Measurements from ENCODE around the gene COQ8A.

The COQ8A gene

GRCh38 chr1:226960256-226960655, 20.2 kb downstream of the COQ8A start:
- no peak overlapping the region for H3K9ac ChIP-seq (ENCODE audit: low read length)
- no peak overlapping the region for H2BK15ac ChIP-seq (replicated peaks; ENCODE audit: low read depth)
- no peak overlapping the region for H3K56ac ChIP-seq (ENCODE audit: low read length)
- no peaks in the 10 kb centered on the region for H3K36me3 ChIP-seq (ENCODE audit: control insufficient read depth, insufficient read depth, low read length)
- H2AK5ac ChIP-seq (ENCODE audit: low read length): no peak overlapping the region
- no peaks in the 10 kb centered on the region for H3K27me3 ChIP-seq (ENCODE audit: insufficient read depth, low read length, poor library complexity)
- H3K79me1 ChIP-seq (ENCODE audit: low read length): peaks cover 6% of the 10 kb centered on the region
- DNase-seq: no peak
- no CpG with 5 or more reads among the region's 5 CpGs for WGBS (ENCODE audit: extremely low coverage, insufficient coverage, low lambda C conversion rate)
- H3K4me3 ChIP-seq (ENCODE audit: low read length): no peak overlapping the region
- H4K5ac ChIP-seq (ENCODE audit: low read length): no peak overlapping the region
- H4K8ac ChIP-seq (ENCODE audit: low read depth, low read length): no peak overlapping the region
- H3K79me2 ChIP-seq (ENCODE audit: control insufficient read depth, insufficient read depth, low read length): no peaks in the 10 kb centered on the region
- H2BK5ac ChIP-seq (ENCODE audit: low read length): no peak overlapping the region
- no peak overlapping the region for H3K4ac ChIP-seq (ENCODE audit: low read depth, low read length)
- no peak overlapping the region for H3K4me2 ChIP-seq (ENCODE audit: low read length)
- no peak overlapping the region for H3K18ac ChIP-seq (ENCODE audit: low read length)
- no peak overlapping the region for H2BK120ac ChIP-seq (ENCODE audit: low read depth, low read length)
- H3K23ac ChIP-seq (ENCODE audit: low read length): no peak overlapping the region
- H3K4me1 ChIP-seq (ENCODE audit: control insufficient read depth, low read depth, low read length): no peaks in the 10 kb centered on the region
- H3K27ac ChIP-seq (ENCODE audit: low read depth, low read length): no peak overlapping the region

- Histone ChIP-seq H4K5ac (ENCODE audit: low read length) (no peak overlapping the region), H2AK5ac (ENCODE audit: low read length) (no peak overlapping the region), H3K9ac (ENCODE audit: low read length) (no peak overlapping the region), H3K23ac (ENCODE audit: low read length) (no peak overlapping the region), H3K27ac (ENCODE audit: low read depth, low read length) (no peak overlapping the region), H2BK15ac (replicated peaks; ENCODE audit: low read depth) (no peak overlapping the region), H3K79me2 (ENCODE audit: control insufficient read depth, insufficient read depth, low read length) (no peaks in the 10 kb centered on the region), H3K4ac (ENCODE audit: low read depth, low read length) (no peak overlapping the region), H2BK5ac (ENCODE audit: low read length) (no peak overlapping the region), H3K56ac (ENCODE audit: low read length) (no peak overlapping the region), H2BK120ac (ENCODE audit: low read depth, low read length) (no peak overlapping the region), H4K8ac (ENCODE audit: low read depth, low read length) (no peak overlapping the region), H3K18ac (ENCODE audit: low read length) (no peak overlapping the region), H3K4me2 (ENCODE audit: low read length) (no peak overlapping the region), H3K36me3 (ENCODE audit: control insufficient read depth, insufficient read depth, low read length) (no peaks in the 10 kb centered on the region), H3K4me3 (ENCODE audit: low read length) (no peak overlapping the region), H3K79me1 (ENCODE audit: low read length) (peaks cover 6% of the 10 kb centered on the region), H3K4me1 (ENCODE audit: control insufficient read depth, low read depth, low read length) (no peaks in the 10 kb centered on the region), H3K27me3 (ENCODE audit: insufficient read depth, low read length, poor library complexity) (no peaks in the 10 kb centered on the region)
- no CpG with 5 or more reads among the region's 13 CpGs for WGBS (ENCODE audit: extremely low coverage, insufficient coverage, low lambda C conversion rate)
- DNase-seq: no peak
These were observed 21.1 kb downstream of the COQ8A start for GRCh38 chr1:226960944-226961765.

GRCh38 chr1:226962421-226963391, 22.6 kb downstream of the COQ8A start:
- Histone ChIP-seq H3K79me1 (ENCODE audit: low read length) (peaks cover 6% of the 10 kb centered on the region), H3K23ac (ENCODE audit: low read length) (no peak overlapping the region), H3K79me2 (ENCODE audit: control insufficient read depth, insufficient read depth, low read length) (no peaks in the 10 kb centered on the region), H3K4me2 (ENCODE audit: low read length) (no peak overlapping the region), H2BK120ac (ENCODE audit: low read depth, low read length) (no peak overlapping the region), H3K18ac (ENCODE audit: low read length) (no peak overlapping the region), H3K4ac (ENCODE audit: low read depth, low read length) (no peak overlapping the region), H3K27me3 (ENCODE audit: insufficient read depth, low read length, poor library complexity) (no peaks in the 10 kb centered on the region), H4K8ac (ENCODE audit: low read depth, low read length) (no peak overlapping the region), H2AK5ac (ENCODE audit: low read length) (no peak overlapping the region), H3K27ac (ENCODE audit: low read depth, low read length) (no peak overlapping the region), H3K4me1 (ENCODE audit: control insufficient read depth, low read depth, low read length) (no peaks in the 10 kb centered on the region), H2BK15ac (replicated peaks; ENCODE audit: low read depth) (no peak overlapping the region), H2BK5ac (ENCODE audit: low read length) (no peak overlapping the region), H3K9ac (ENCODE audit: low read length) (no peak overlapping the region), H3K56ac (ENCODE audit: low read length) (no peak overlapping the region), H3K4me3 (ENCODE audit: low read length) (no peak overlapping the region), H4K5ac (ENCODE audit: low read length) (no peak overlapping the region), H3K36me3 (ENCODE audit: control insufficient read depth, insufficient read depth, low read length) (no peaks in the 10 kb centered on the region)
- no peak for DNase-seq
- WGBS (ENCODE audit: extremely low coverage, insufficient coverage, low lambda C conversion rate): no CpG with 5 or more reads among the region's 28 CpGs

GRCh38 chr1:226964068-226964425, 24.0 kb downstream of the COQ8A start:
- Histone ChIP-seq H2BK120ac (ENCODE audit: low read depth, low read length) (no peak overlapping the region), H3K79me2 (ENCODE audit: control insufficient read depth, insufficient read depth, low read length) (no peaks in the 10 kb centered on the region), H3K79me1 (ENCODE audit: low read length) (peaks cover 4% of the 10 kb centered on the region), H3K36me3 (ENCODE audit: control insufficient read depth, insufficient read depth, low read length) (no peaks in the 10 kb centered on the region), H3K4me1 (ENCODE audit: control insufficient read depth, low read depth, low read length) (no peaks in the 10 kb centered on the region), H3K4me3 (ENCODE audit: low read length) (no peak overlapping the region), H2BK15ac (replicated peaks; ENCODE audit: low read depth) (no peak overlapping the region), H3K4me2 (ENCODE audit: low read length) (no peak overlapping the region), H3K56ac (ENCODE audit: low read length) (no peak overlapping the region), H3K18ac (ENCODE audit: low read length) (no peak overlapping the region), H3K27me3 (ENCODE audit: insufficient read depth, low read length, poor library complexity) (no peaks in the 10 kb centered on the region), H3K27ac (ENCODE audit: low read depth, low read length) (no peak overlapping the region), H4K8ac (ENCODE audit: low read depth, low read length) (no peak overlapping the region), H4K5ac (ENCODE audit: low read length) (no peak overlapping the region), H2BK5ac (ENCODE audit: low read length) (no peak overlapping the region), H3K4ac (ENCODE audit: low read depth, low read length) (no peak overlapping the region), H3K9ac (ENCODE audit: low read length) (no peak overlapping the region), H3K23ac (ENCODE audit: low read length) (no peak overlapping the region), H2AK5ac (ENCODE audit: low read length) (no peak overlapping the region)
- WGBS (ENCODE audit: extremely low coverage, insufficient coverage, low lambda C conversion rate): no CpG with 5 or more reads among the region's 6 CpGs
- DNase-seq: no peak

- no CpG with 5 or more reads among the region's 29 CpGs for WGBS (ENCODE audit: extremely low coverage, insufficient coverage, low lambda C conversion rate)
- H3K79me2 ChIP-seq (ENCODE audit: control insufficient read depth, insufficient read depth, low read length): no peaks in the 10 kb centered on the region
- H2BK120ac ChIP-seq (ENCODE audit: low read depth, low read length): no peak overlapping the region
- no peaks in the 10 kb centered on the region for H3K36me3 ChIP-seq (ENCODE audit: control insufficient read depth, insufficient read depth, low read length)
- no peak overlapping the region for H2BK5ac ChIP-seq (ENCODE audit: low read length)
- H4K8ac ChIP-seq (ENCODE audit: low read depth, low read length): no peak overlapping the region
- H4K5ac ChIP-seq (ENCODE audit: low read length): no peak overlapping the region
- DNase-seq: no peak
- no peak overlapping the region for H2BK15ac ChIP-seq (replicated peaks; ENCODE audit: low read depth)
- H3K27me3 ChIP-seq (ENCODE audit: insufficient read depth, low read length, poor library complexity): no peaks in the 10 kb centered on the region
- no peak overlapping the region for H3K27ac ChIP-seq (ENCODE audit: low read depth, low read length)
- H2AK5ac ChIP-seq (ENCODE audit: low read length): no peak overlapping the region
- H3K4me1 ChIP-seq (ENCODE audit: control insufficient read depth, low read depth, low read length): no peaks in the 10 kb centered on the region
- no peak overlapping the region for H3K18ac ChIP-seq (ENCODE audit: low read length)
- H3K4me3 ChIP-seq (ENCODE audit: low read length): no peak overlapping the region
- H3K4me2 ChIP-seq (ENCODE audit: low read length): no peak overlapping the region
- no peak overlapping the region for H3K9ac ChIP-seq (ENCODE audit: low read length)
- no peak overlapping the region for H3K56ac ChIP-seq (ENCODE audit: low read length)
- no peak overlapping the region for H3K4ac ChIP-seq (ENCODE audit: low read depth, low read length)
- peaks cover 3% of the 10 kb centered on the region for H3K79me1 ChIP-seq (ENCODE audit: low read length)
- H3K23ac ChIP-seq (ENCODE audit: low read length): no peak overlapping the region
These were observed 24.8 kb downstream of the COQ8A start for GRCh38 chr1:226964611-226965486.

All from mesendoderm (in vitro differentiated cells).